ENCODE data around the gene BMP7. TPM values are rescaled to one million over a fixed set of nuclear protein-coding genes. Genes with fewer than 3 reads are reported as not detected.

Gene BMP7
- total RNA-seq, 4 donors from 2014 or later, result under 0.01 to 13.3 (median 0.36) TPM

DNA sequence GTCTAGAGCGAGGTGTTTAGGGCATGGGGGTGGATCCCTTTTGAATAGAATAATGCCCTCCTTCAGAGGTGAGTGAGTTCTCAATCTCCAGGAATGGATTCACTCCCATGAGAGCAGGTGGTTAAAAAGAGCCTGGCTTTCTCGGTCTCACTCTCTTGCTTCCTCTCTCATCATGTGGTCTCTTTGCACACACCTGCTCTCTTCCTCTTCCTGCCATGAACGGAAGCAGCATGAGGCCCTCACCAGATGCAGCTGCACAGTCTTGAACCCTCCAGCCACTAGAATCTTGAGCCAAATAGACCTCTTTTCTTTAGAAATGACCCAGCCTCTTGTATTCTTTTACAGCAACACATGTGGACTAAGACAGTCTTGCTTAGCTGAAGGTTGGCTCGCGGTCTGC lies 119.3 kb downstream of the BMP7 start:
- H3K4me1 ChIP-seq, result no peaks in the 10 kb centered on the region
- DNase-seq, result no peak
- no peaks in the 10 kb centered on the region for H3K27me3 ChIP-seq
- H3K9me3 ChIP-seq, result no peaks in the 10 kb centered on the region
- H3K27ac ChIP-seq, result no peak overlapping the region
- no peak overlapping the region for H3K4me3 ChIP-seq
- TF ChIP-seq POLR2A (IDR thresholded peaks at IDR 0.05), result no peak
- TF ChIP-seq, protein P1, sequence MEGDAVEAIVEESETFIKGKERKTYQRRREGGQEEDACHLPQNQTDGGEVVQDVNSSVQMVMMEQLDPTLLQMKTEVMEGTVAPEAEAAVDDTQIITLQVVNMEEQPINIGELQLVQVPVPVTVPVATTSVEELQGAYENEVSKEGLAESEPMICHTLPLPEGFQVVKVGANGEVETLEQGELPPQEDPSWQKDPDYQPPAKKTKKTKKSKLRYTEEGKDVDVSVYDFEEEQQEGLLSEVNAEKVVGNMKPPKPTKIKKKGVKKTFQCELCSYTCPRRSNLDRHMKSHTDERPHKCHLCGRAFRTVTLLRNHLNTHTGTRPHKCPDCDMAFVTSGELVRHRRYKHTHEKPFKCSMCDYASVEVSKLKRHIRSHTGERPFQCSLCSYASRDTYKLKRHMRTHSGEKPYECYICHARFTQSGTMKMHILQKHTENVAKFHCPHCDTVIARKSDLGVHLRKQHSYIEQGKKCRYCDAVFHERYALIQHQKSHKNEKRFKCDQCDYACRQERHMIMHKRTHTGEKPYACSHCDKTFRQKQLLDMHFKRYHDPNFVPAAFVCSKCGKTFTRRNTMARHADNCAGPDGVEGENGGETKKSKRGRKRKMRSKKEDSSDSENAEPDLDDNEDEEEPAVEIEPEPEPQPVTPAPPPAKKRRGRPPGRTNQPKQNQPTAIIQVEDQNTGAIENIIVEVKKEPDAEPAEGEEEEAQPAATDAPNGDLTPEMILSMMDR (IDR thresholded peaks at IDR 0.05), result no peak
- intact Hi-C loops (cut with DNase I; ENCODE audit: low total_unique reads), result no loop called here
- no peaks in the 10 kb centered on the region for H3K36me3 ChIP-seq

DNA sequence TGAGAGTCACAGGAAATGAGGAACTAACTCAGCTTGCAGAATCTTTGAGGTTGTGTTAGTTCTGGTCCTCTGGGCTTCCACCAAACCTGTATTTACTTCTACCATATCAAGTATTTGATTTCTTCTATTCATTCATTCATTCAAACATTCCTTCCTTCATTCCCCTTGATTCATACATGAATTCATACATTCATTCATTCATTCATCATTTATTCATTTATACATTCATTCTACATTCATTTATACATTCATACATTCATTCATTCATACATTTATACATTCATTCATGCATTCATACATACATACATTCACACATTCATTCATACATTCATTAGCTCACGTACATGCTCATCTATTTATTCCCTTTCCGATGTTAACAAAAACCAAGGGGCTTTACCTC lies 120.3 kb downstream of the BMP7 start:
- no peaks in the 10 kb centered on the region for H3K36me3 ChIP-seq
- H3K4me3 ChIP-seq, result no peak overlapping the region
- H3K27me3 ChIP-seq, result no peaks in the 10 kb centered on the region
- DNase-seq, result no peak
- H3K27ac ChIP-seq, result no peak overlapping the region
- H3K4me1 ChIP-seq, result no peaks in the 10 kb centered on the region
- TF ChIP-seq, protein P1 (IDR thresholded peaks at IDR 0.05), result no peak
- TF ChIP-seq POLR2A (IDR thresholded peaks at IDR 0.05), result no peak
- intact Hi-C loops (cut with DNase I; ENCODE audit: low total_unique reads), result no loop called here
- no peaks in the 10 kb centered on the region for H3K9me3 ChIP-seq

DNA sequence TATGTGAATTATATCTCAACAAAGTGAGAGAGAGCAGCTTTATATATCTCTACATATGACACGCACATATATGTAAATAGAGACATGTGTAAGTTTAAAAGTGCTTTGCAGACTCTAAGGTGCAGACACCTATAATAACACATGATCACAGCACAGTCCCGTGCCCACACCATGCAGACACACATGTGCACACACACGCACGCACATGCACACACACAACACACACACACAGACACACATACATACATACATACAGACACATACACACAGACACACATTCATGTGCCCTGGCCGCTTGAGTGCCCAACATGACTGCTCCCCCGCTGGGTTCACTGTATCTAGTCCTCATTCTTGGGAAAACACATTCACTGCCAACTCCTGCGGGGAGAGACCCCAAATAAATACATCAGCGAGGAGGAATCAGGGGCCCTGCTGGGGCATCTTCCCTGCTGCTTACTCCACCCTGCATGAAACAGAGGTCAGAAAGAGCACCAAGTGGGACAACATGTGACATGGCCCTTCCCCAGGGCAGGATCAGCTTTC lies 121.3 kb downstream of the BMP7 start:
- TF ChIP-seq, protein P1 (IDR thresholded peaks at IDR 0.05), result no peak
- no peak for TF ChIP-seq POLR2A (IDR thresholded peaks at IDR 0.05)
- no peaks in the 10 kb centered on the region for H3K4me1 ChIP-seq
- intact Hi-C loops (cut with DNase I; ENCODE audit: low total_unique reads), result no loop called here
- no peaks in the 10 kb centered on the region for H3K36me3 ChIP-seq
- no peaks in the 10 kb centered on the region for H3K9me3 ChIP-seq
- no peak for DNase-seq
- no peak overlapping the region for H3K27ac ChIP-seq
- no peak overlapping the region for H3K4me3 ChIP-seq
- H3K27me3 ChIP-seq, result no peaks in the 10 kb centered on the region

DNA sequence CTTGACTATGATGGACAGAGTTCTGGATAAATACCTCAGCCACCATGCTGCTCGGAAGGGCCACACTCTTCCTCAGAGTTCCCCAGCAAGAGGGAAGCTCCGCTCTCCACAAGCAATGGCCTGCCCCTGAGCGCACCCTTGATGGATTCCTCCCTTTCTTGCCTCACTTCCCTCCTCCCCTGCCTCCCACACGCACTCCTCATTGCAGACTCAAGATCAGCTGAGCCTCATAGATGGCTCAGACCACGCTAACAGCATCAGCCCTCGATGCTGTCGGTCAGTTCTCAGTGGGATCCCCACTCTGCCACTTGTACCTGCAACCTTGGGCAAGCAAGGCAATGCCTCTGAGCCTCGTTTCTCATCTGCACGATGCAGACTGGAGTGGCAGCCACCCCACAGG lies 123.3 kb downstream of the BMP7 start:
- Histone ChIP-seq H3K4me3 (no peak overlapping the region), H3K27ac (no peak overlapping the region), H3K4me1 (no peaks in the 10 kb centered on the region), H3K36me3 (no peaks in the 10 kb centered on the region), H3K27me3 (no peaks in the 10 kb centered on the region), H3K9me3 (no peaks in the 10 kb centered on the region)
- TF ChIP-seq, protein P1 (IDR thresholded peaks at IDR 0.05), result no peak
- TF ChIP-seq POLR2A (IDR thresholded peaks at IDR 0.05), result no peak
- no peak for DNase-seq
- intact Hi-C loops (cut with DNase I; ENCODE audit: low total_unique reads), result no loop called here

DNA sequence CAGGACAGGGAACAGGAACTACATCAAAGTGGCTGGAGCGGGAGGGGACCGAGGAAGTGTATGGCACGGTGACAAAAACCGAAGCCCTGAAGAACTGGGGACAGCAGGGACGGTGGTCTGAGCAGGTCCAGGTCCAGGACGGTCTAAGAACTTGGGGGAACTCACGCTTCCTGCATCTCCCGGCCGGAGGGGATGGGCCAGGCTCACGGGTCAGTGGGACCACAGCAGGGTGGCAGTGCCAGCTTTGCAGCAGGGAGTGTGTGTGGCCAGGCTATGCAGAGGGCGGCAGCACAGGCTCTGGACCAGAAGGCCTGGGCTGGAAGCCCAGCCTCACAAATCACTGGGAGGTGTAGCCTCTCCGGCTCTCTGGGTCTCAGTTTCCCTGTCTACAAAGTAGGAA lies 123.8 kb downstream of the BMP7 start:
- Histone ChIP-seq H3K27ac (no peak overlapping the region), H3K4me3 (no peak overlapping the region), H3K4me1 (no peaks in the 10 kb centered on the region), H3K27me3 (no peaks in the 10 kb centered on the region), H3K36me3 (no peaks in the 10 kb centered on the region), H3K9me3 (no peaks in the 10 kb centered on the region)
- no peak for TF ChIP-seq POLR2A (IDR thresholded peaks at IDR 0.05)
- TF ChIP-seq, protein P1 (IDR thresholded peaks at IDR 0.05), result no peak
- intact Hi-C loops (cut with DNase I; ENCODE audit: low total_unique reads), result no loop called here
- no peak for DNase-seq

Measured in uterus (tissue), 4 donors.